Astrocyte of the spinal cord (primary cell): ENCODE data around the gene CEP128.

Experiments
- DNase-seq: peaks from one replicate; pipeline ENCODE4 v3.0.0; 2011; ENCODE audit warnings: low read depth, low spot score
- H3K4me3 ChIP-seq: 2 replicates; pipeline ENCODE4 v1.5.1; 2011; ENCODE audit warnings: low read depth, mild to moderate bottlenecking, low read length, moderate library complexity
- CTCF ChIP-seq: IDR thresholded peaks from 2 replicates; pipeline ENCODE4 v1.5.1; 2012; ENCODE audit warnings: low read depth, mild to moderate bottlenecking, low read length, inconsistent platforms
- in situ Hi-C: cut with HindIII; loops from 2 replicates; pipeline ENCODE4 v1.10.0; 2017; ENCODE audit warnings: low sequenced_read_pairs

The CEP128 gene

GRCh38 chr14:80659783-80660182 is 281.8 kb downstream of the CEP128 start:
- H3K4me3 ChIP-seq, result no peak overlapping the region
- no peak for DNase-seq
- TF ChIP-seq CTCF, result no peak
- in situ Hi-C loops, result no loop called here

DNA sequence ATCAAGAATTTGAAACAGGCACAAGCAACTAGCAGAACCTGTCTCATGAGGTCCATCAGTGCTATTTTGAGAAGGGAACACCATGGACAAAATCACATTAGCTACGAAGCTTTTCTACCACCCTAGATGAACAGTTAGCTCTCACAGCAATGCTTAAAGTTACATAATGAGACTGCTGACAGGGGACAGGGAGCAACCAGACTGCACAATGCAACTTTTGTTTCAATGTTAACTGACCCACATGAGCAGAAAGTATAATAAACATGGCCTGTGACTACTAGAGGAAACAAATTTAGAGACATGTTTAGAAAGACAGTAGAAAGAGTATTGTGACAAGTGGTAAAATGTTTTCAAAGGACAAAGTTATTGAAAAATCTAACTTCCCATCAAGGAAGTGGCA is 282.8 kb downstream of the CEP128 start:
- TF ChIP-seq CTCF, result no peak
- in situ Hi-C loops, result no loop called here
- no peak for DNase-seq
- no peak overlapping the region for H3K4me3 ChIP-seq

GRCh38 chr14:80658155-80658554 is 283.4 kb downstream of the CEP128 start:
- no peak for DNase-seq
- in situ Hi-C loops, result no loop called here
- no peak overlapping the region for H3K4me3 ChIP-seq
- TF ChIP-seq CTCF, result no peak

DNA sequence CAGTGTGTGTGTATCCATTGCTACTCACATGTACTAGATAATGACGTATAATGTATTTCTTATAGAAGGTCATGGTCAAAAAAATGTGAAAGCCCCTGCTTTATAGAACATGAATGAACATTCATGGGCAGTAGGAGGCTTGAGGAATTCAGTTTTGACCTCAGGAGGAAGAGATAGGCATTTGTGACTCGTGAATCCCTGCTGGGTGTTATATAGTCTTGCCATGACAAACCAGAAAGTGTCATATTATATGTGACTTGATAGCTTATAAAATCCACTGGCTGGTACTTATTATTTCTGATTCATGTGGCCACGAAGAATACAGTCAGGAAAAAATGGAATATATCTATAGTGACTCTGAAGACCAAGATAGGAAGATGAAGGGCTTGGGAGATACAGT is 287.6 kb downstream of the CEP128 start:
- DNase-seq, result no peak
- no peak overlapping the region for H3K4me3 ChIP-seq
- in situ Hi-C loops, result no loop called here
- TF ChIP-seq CTCF, result no peak

DNA sequence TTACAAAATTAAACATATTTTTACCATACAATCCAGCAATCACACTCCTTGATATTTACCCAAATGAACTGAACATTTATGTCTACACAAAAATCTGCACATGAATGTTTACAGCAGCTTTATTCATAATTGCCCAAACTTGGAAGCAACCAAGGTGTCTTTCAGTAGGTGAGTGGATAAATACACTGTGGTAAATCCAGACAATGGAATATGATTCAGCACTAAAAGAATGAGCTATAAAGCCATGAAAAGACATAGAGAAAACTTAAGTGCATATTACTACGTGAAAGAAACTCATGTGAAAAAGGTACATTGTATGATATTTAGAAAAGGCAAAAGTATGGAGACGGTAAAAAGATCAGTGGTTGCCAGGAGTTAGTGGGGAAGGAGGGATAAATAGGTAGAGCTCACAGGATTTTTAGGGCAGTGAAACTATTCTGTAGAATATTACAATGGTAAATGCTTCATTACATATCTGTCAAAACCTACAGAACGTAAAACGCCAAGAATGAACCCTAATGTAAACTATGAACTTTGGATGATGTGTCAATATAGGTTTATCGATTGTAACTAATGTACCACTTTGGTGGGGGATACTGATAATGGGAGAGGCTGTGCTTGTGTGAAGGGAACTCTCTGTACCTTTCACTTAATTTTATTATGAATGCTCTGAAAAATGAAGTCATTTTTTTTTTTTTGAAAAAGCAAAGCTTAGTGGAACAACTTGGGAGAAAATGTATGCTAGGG is 295.7 kb downstream of the CEP128 start:
- H3K4me3 ChIP-seq, result no peak overlapping the region
- DNase-seq, result no peak
- no peak for TF ChIP-seq CTCF
- in situ Hi-C loops, result no loop called here

DNA sequence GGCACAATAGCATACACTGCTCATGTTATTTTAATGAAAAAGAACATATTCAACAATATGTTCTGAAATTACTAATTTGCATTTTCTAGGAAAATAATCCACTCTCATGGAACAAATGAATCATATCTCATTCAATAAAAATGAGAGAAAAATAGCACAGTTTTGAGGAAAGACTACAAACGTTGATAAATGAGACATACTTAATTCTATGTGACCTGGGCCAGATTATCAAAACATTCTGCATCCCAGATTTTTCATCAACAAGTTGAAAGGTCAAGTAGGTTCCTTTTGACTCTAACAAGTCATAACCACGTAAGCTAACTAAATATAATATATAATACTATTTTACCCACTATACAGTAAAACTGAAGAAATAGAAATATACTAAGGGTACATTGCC is 296.7 kb downstream of the CEP128 start:
- no peak overlapping the region for H3K4me3 ChIP-seq
- in situ Hi-C loops, result no loop called here
- TF ChIP-seq CTCF, result no peak
- DNase-seq, result no peak
